Muscle layer of colon (tissue), 2 donors: ENCODE measurements around the gene GUCD1.

ENCODE experiments used
- H3K27ac ChIP-seq: one replicate; pipeline ENCODE4 v1.7.0; 2013; ENCODE audit warnings: low read depth, mild to moderate bottlenecking, low read length, moderate library complexity
- H3K27me3 ChIP-seq, 2 donors: one replicate each; pipeline ENCODE4 v1.7.0; 2013; ENCODE audit warnings: low read length in 2 of 2, mild to moderate bottlenecking in 2 of 2; ENCODE audit not compliant: insufficient read depth in 2 of 2, control insufficient read depth in 1 of 2
- H3K36me3 ChIP-seq: one replicate; pipeline ENCODE4 v1.7.0; 2013; ENCODE audit warnings: mild to moderate bottlenecking, low read length; ENCODE audit not compliant: insufficient read depth
- H3K4me1 ChIP-seq: one replicate; pipeline ENCODE4 v1.7.0; 2013; ENCODE audit warnings: mild to moderate bottlenecking, low read length; ENCODE audit not compliant: insufficient read depth
- H3K4me3 ChIP-seq, 2 donors: one replicate each; pipeline ENCODE4 v1.7.0; 2013; ENCODE audit warnings: low read length in 2 of 2, low read depth in 1 of 2, mild to moderate bottlenecking in 1 of 2, moderate library complexity in 1 of 2
- H3K9ac ChIP-seq: one replicate; pipeline ENCODE4 v1.7.0; 2013; ENCODE audit warnings: low read length
- H3K9me3 ChIP-seq: one replicate; pipeline ENCODE4 v1.7.0; 2013; ENCODE audit warnings: mild to moderate bottlenecking, low read length
- donor health status: abdominal sarcoma.
- donor health status: Adenocarcinoma of cecum.

GUCD1 gene

GRCh38 chr22:24588381-24588756 is 33.4 kb upstream of the GUCD1 start:
- H3K9me3 ChIP-seq, result no peaks in the 10 kb centered on the region
- no peak overlapping the region for H3K9ac ChIP-seq
- no peak overlapping the region for H3K4me3 ChIP-seq
- H3K36me3 ChIP-seq, result peaks cover 29% of the 10 kb centered on the region
- H3K27me3 ChIP-seq, result no peaks in the 10 kb centered on the region
- no peak overlapping the region for H3K27ac ChIP-seq
- peaks cover 27% of the 10 kb centered on the region for H3K4me1 ChIP-seq

GRCh38 chr22:24587948-24588347 is 33.0 kb upstream of the GUCD1 start:
- Histone ChIP-seq H3K9me3 (no peaks in the 10 kb centered on the region), H3K27me3 (no peaks in the 10 kb centered on the region), H3K9ac (no peak overlapping the region), H3K36me3 (peaks cover 29% of the 10 kb centered on the region), H3K4me1 (peaks cover 29% of the 10 kb centered on the region), H3K4me3 (no peak overlapping the region), H3K27ac (no peak overlapping the region)

GRCh38 chr22:24587251-24587650 is 32.3 kb upstream of the GUCD1 start:
- no peak overlapping the region for H3K27ac ChIP-seq
- H3K9ac ChIP-seq, result no peak overlapping the region
- H3K27me3 ChIP-seq, result no peaks in the 10 kb centered on the region
- H3K9me3 ChIP-seq, result no peaks in the 10 kb centered on the region
- H3K36me3 ChIP-seq, result peaks cover 29% of the 10 kb centered on the region
- no peak overlapping the region for H3K4me3 ChIP-seq
- H3K4me1 ChIP-seq, result peaks cover 28% of the 10 kb centered on the region

- H3K36me3 ChIP-seq, result peaks cover 29% of the 10 kb centered on the region
- no peaks in the 10 kb centered on the region for H3K9me3 ChIP-seq
- H3K27ac ChIP-seq, result no peak overlapping the region
- no peak overlapping the region for H3K9ac ChIP-seq
- no peak overlapping the region for H3K4me3 ChIP-seq
- H3K4me1 ChIP-seq, result peaks cover 21% of the 10 kb centered on the region
- H3K27me3 ChIP-seq, result no peaks in the 10 kb centered on the region
Observed at GRCh38 chr22:24585927-24586546, 31.1 kb upstream of the GUCD1 start.

GRCh38 chr22:24585461-24585860 is 30.5 kb upstream of the GUCD1 start:
- no peak overlapping the region for H3K4me3 ChIP-seq
- no peak overlapping the region for H3K9ac ChIP-seq
- H3K36me3 ChIP-seq, result peaks cover 29% of the 10 kb centered on the region
- no peak overlapping the region for H3K27ac ChIP-seq
- H3K27me3 ChIP-seq, result no peaks in the 10 kb centered on the region
- H3K4me1 ChIP-seq, result peaks cover 21% of the 10 kb centered on the region
- H3K9me3 ChIP-seq, result no peaks in the 10 kb centered on the region

GRCh38 chr22:24584871-24585411 is 30.0 kb upstream of the GUCD1 start:
- H3K27ac ChIP-seq, result peak overlapping the region; percentile 63
- H3K27me3 ChIP-seq, result no peaks in the 10 kb centered on the region
- H3K9ac ChIP-seq, result no peak overlapping the region
- H3K4me3 ChIP-seq, result no peak overlapping the region
- H3K9me3 ChIP-seq, result no peaks in the 10 kb centered on the region
- peaks cover 29% of the 10 kb centered on the region for H3K36me3 ChIP-seq
- H3K4me1 ChIP-seq, result peaks cover 24% of the 10 kb centered on the region

- Histone ChIP-seq H3K27me3 (no peaks in the 10 kb centered on the region), H3K9me3 (no peaks in the 10 kb centered on the region), H3K36me3 (peaks cover 29% of the 10 kb centered on the region), H3K4me1 (peaks cover 30% of the 10 kb centered on the region), H3K27ac (peak overlapping the region; percentile 86), H3K9ac (peak overlapping the region; percentile 40), H3K4me3 (peak overlapping the region in 1 of 2 donors; percentile 43)
Observed at GRCh38 chr22:24584166-24584790, 29.3 kb upstream of the GUCD1 start.

GRCh38 chr22:24583221-24584165 is 28.6 kb upstream of the GUCD1 start:
- Histone ChIP-seq H3K36me3 (peaks cover 22% of the 10 kb centered on the region), H3K27ac (peak overlapping the region; percentile 86), H3K9ac (peak overlapping the region; percentile 40), H3K9me3 (no peaks in the 10 kb centered on the region), H3K27me3 (no peaks in the 10 kb centered on the region), H3K4me1 (peaks cover 35% of the 10 kb centered on the region), H3K4me3 (peak overlapping the region; percentile 4 to 43)

- Histone ChIP-seq H3K27ac (no peak overlapping the region), H3K9ac (no peak overlapping the region), H3K9me3 (no peaks in the 10 kb centered on the region), H3K4me1 (peaks cover 36% of the 10 kb centered on the region), H3K27me3 (no peaks in the 10 kb centered on the region), H3K4me3 (no peak overlapping the region), H3K36me3 (peaks cover 10% of the 10 kb centered on the region)
Observed at GRCh38 chr22:24582056-24582814, 27.3 kb upstream of the GUCD1 start.

- no peaks in the 10 kb centered on the region for H3K27me3 ChIP-seq
- no peak overlapping the region for H3K9ac ChIP-seq
- no peak overlapping the region for H3K4me3 ChIP-seq
- H3K4me1 ChIP-seq, result peaks cover 36% of the 10 kb centered on the region
- no peaks in the 10 kb centered on the region for H3K9me3 ChIP-seq
- H3K36me3 ChIP-seq, result peaks cover 7% of the 10 kb centered on the region
- no peak overlapping the region for H3K27ac ChIP-seq
Observed at GRCh38 chr22:24580276-24580675, 25.3 kb upstream of the GUCD1 start.

GRCh38 chr22:24579258-24579601 is 24.3 kb upstream of the GUCD1 start:
- no peaks in the 10 kb centered on the region for H3K9me3 ChIP-seq
- H3K27ac ChIP-seq, result no peak overlapping the region
- H3K4me3 ChIP-seq, result no peak overlapping the region
- H3K27me3 ChIP-seq, result no peaks in the 10 kb centered on the region
- peaks cover 15% of the 10 kb centered on the region for H3K36me3 ChIP-seq
- peaks cover 28% of the 10 kb centered on the region for H3K4me1 ChIP-seq
- H3K9ac ChIP-seq, result no peak overlapping the region
